ENCODE data around the gene RGL2. TPM values are rescaled to one million over a fixed set of nuclear protein-coding genes. Genes with fewer than 3 reads are reported as not detected.

Gene RGL2
- total and polyA plus RNA-seq, 10 of the 15 experiments (the other 5 are each of a cell fraction or from before 2014, with no cell fraction given), result 0.84 to 21.2 (median 6.8) TPM

- TF ChIP-seq, protein P1, sequence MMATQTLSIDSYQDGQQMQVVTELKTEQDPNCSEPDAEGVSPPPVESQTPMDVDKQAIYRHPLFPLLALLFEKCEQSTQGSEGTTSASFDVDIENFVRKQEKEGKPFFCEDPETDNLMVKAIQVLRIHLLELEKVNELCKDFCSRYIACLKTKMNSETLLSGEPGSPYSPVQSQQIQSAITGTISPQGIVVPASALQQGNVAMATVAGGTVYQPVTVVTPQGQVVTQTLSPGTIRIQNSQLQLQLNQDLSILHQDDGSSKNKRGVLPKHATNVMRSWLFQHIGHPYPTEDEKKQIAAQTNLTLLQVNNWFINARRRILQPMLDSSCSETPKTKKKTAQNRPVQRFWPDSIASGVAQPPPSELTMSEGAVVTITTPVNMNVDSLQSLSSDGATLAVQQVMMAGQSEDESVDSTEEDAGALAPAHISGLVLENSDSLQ (IDR thresholded peaks at IDR 0.05), result no peak
- TF ChIP-seq CHD2 (IDR thresholded peaks at IDR 0.05; ENCODE audit: borderline replicate concordance, low read depth, low read length) (no peak), SMARCA5 (IDR thresholded peaks at IDR 0.05) (peak; percentile 88; the same call in 1 of the 2 replicates), SUPT20H (IDR thresholded peaks at IDR 0.05; ENCODE audit: borderline replicate concordance, control insufficient read depth, low read depth, low read length) (no peak), GATAD2B (conservative IDR thresholded peaks at IDR 0.05; ENCODE audit: low read depth) (no peak), NBN (IDR thresholded peaks at IDR 0.05) (no peak), MYC (IDR thresholded peaks at IDR 0.05; ENCODE audit: insufficient read depth, insufficient read length, insufficient replicate concordance, low read length, severe bottlenecking) (no peak), LARP7 (IDR thresholded peaks at IDR 0.05) (no peak), NFXL1 (IDR thresholded peaks at IDR 0.05; ENCODE audit: borderline replicate concordance) (peak; percentile 77; the same call in 1 of the 2 replicates), NR2F1 (conservative IDR thresholded peaks at IDR 0.05) (no peak), IRF3 (IDR thresholded peaks at IDR 0.05) (no peak), TARDBP (IDR thresholded peaks at IDR 0.05; ENCODE audit: borderline replicate concordance) (no peak), IRF5 (IDR thresholded peaks at IDR 0.05; ENCODE audit: borderline replicate concordance) (no peak), RAD51 (IDR thresholded peaks at IDR 0.05) (no peak), SMAD5 (IDR thresholded peaks at IDR 0.05; ENCODE audit: low read depth) (no peak), SMC3 (IDR thresholded peaks at IDR 0.05; ENCODE audit: borderline replicate concordance, low read length) (no peak), EGR1 (IDR thresholded peaks at IDR 0.05; ENCODE audit: borderline replicate concordance in 1 of 2, low read depth in 2 of 2, low read length in 2 of 2) (no peak), CHD1 (IDR thresholded peaks at IDR 0.05; ENCODE audit: low read depth, low read length) (no peak), SIN3A (IDR thresholded peaks at IDR 0.05; ENCODE audit: low read depth, low read length) (no peak), ZNF207 (IDR thresholded peaks at IDR 0.05; ENCODE audit: borderline replicate concordance) (no peak), ZBED1 (IDR thresholded peaks at IDR 0.05; ENCODE audit: borderline replicate concordance) (no peak), ATF7 (IDR thresholded peaks at IDR 0.05; ENCODE audit: low read depth) (no peak), CEBPB (IDR thresholded peaks at IDR 0.05; ENCODE audit: borderline replicate concordance in 1 of 2, low read depth in 2 of 2, low read length in 2 of 2) (no peak), DPF2 (IDR thresholded peaks at IDR 0.05) (0 out of 2 replicates have a peak, but pooled peaks have one; percentile 9), BRCA1 (IDR thresholded peaks at IDR 0.05; ENCODE audit: low read depth, low read length) (no peak), SPI1 (IDR thresholded peaks at IDR 0.05; ENCODE audit: borderline replicate concordance, insufficient read depth, low read depth, low read length) (no peak), RELA (IDR thresholded peaks at IDR 0.05; ENCODE audit: borderline replicate concordance, partially characterized antibody) (no peak)
- TF ChIP-seq, protein P2, sequence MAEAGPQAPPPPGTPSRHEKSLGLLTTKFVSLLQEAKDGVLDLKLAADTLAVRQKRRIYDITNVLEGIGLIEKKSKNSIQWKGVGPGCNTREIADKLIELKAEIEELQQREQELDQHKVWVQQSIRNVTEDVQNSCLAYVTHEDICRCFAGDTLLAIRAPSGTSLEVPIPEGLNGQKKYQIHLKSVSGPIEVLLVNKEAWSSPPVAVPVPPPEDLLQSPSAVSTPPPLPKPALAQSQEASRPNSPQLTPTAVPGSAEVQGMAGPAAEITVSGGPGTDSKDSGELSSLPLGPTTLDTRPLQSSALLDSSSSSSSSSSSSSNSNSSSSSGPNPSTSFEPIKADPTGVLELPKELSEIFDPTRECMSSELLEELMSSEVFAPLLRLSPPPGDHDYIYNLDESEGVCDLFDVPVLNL (IDR thresholded peaks at IDR 0.05; ENCODE audit: low read depth, low read length), result no peak
- TF ChIP-seq, protein P3, sequence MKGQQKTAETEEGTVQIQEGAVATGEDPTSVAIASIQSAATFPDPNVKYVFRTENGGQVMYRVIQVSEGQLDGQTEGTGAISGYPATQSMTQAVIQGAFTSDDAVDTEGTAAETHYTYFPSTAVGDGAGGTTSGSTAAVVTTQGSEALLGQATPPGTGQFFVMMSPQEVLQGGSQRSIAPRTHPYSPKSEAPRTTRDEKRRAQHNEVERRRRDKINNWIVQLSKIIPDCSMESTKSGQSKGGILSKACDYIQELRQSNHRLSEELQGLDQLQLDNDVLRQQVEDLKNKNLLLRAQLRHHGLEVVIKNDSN (IDR thresholded peaks at IDR 0.05; ENCODE audit: borderline replicate concordance, extremely low read length, insufficient read depth, low read depth, low read length), result no peak
Observed at GRCh38 chr6:33271117-33271467, 27.6 kb downstream of the RGL2 start (continued).
